ENCODE results near the gene RPS6KB2. TPM values are rescaled to one million over a fixed set of nuclear protein-coding genes. Genes with fewer than 3 reads are reported as not detected.

The RPS6KB2 gene
- total RNA-seq, 3 donors from 2014 or later (not counting 1 experiment from before 2014, with no cell fraction given) = 81.0 to 89.6 (median 84.6) TPM

DNA sequence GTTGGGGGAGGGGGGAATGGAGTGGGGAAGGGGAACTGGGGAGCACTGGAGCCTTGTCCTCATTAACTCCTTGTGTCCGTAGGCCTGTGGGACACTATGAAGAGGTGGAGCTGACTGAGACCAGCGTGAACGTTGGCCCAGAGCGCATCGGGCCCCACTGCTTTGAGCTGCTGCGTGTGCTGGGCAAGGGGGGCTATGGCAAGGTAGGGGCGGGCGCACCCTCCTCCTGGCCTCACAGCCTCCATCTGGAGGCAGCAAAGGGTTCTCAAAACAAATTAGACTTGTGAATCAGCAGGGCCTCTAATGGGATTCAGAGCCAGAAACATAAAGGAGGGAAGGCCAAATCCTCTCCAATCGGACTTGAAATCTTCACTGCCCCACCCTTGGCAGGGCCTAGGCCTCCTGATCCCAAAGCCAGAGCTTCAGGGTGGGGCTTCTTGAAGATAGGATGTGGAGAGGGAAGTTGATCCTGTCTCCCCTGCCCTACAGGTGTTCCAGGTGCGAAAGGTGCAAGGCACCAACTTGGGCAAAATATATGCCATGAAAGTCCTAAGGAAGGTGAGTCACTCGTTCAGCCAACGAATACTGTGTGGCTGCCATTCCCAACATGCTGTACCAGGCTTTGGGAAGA is 859 bp downstream of the RPS6KB2 start:
- Mint-ChIP-seq H3K9me3 (no peaks in the 10 kb centered on the region), H3K27ac (peak overlapping the region; percentile 92 to 94), H3K27me3 (ENCODE audit: low read depth in 2 of 2) (no peaks in the 10 kb centered on the region), H3K36me3 (no peaks in the 10 kb centered on the region), H3K4me3 (peak overlapping the region; percentile 93), H3K4me1 (peaks cover 37 to 39% of the 10 kb centered on the region in 2 donors)
- DNase-seq (no peak), ATAC-seq (no peak)
- intact Hi-C loops (cut with micrococcal nuclease) = loop anchor here (5.0 kb wide), 1 partner anchor 33 kb away; no protein-coding TSS in a partner anchor
- TF ChIP-seq, protein P1, sequence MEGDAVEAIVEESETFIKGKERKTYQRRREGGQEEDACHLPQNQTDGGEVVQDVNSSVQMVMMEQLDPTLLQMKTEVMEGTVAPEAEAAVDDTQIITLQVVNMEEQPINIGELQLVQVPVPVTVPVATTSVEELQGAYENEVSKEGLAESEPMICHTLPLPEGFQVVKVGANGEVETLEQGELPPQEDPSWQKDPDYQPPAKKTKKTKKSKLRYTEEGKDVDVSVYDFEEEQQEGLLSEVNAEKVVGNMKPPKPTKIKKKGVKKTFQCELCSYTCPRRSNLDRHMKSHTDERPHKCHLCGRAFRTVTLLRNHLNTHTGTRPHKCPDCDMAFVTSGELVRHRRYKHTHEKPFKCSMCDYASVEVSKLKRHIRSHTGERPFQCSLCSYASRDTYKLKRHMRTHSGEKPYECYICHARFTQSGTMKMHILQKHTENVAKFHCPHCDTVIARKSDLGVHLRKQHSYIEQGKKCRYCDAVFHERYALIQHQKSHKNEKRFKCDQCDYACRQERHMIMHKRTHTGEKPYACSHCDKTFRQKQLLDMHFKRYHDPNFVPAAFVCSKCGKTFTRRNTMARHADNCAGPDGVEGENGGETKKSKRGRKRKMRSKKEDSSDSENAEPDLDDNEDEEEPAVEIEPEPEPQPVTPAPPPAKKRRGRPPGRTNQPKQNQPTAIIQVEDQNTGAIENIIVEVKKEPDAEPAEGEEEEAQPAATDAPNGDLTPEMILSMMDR (IDR thresholded peaks at IDR 0.05) = no peak
- peak overlapping the region; percentile 83 for H3K27ac ChIP-seq (ENCODE audit: low read length)
- no peaks in the 10 kb centered on the region for H3K9me3 ChIP-seq (ENCODE audit: control insufficient read depth, insufficient read depth, low read length)
- H3K27me3 ChIP-seq (ENCODE audit: control insufficient read depth, insufficient read depth, low read length) = no peaks in the 10 kb centered on the region
- 61% methylated on average over 12 of the region's 12 CpGs for WGBS (ENCODE audit: insufficient coverage)
- H3K36me3 ChIP-seq (ENCODE audit: control insufficient read depth, insufficient read depth, low read length) = peaks cover 18% of the 10 kb centered on the region
- peaks cover 55% of the 10 kb centered on the region for H3K4me1 ChIP-seq (ENCODE audit: control insufficient read depth, insufficient read depth, low read length)
- H3K4me3 ChIP-seq (ENCODE audit: low read length) = peak overlapping the region; percentile 74

DNA sequence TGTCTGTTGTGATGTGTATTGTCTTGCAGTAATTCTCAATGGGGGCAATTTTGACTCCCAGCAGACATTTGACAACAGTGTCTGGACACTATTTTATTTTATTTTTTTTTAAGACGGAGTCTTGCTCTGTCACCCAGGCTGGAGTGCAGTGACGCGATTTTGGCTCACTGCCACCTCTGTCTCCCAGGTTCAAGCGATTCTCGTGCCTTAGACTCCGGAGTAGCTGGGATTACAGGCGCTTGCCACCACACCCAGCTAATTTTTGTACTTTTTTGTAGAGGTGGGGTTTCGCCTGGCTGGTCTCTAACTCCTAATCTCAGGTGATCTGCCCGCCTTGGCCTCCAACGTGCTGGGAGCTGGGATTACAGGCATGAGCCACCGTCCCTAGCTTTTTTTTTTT is 1.4 kb downstream of the RPS6KB2 start:
- Histone ChIP-seq H3K27ac (ENCODE audit: low read length) (no peak overlapping the region), H3K9me3 (ENCODE audit: control insufficient read depth, insufficient read depth, low read length) (no peaks in the 10 kb centered on the region), H3K27me3 (ENCODE audit: control insufficient read depth, insufficient read depth, low read length) (no peaks in the 10 kb centered on the region), H3K4me1 (ENCODE audit: control insufficient read depth, insufficient read depth, low read length) (peaks cover 55% of the 10 kb centered on the region), H3K4me3 (ENCODE audit: low read length) (no peak overlapping the region), H3K36me3 (ENCODE audit: control insufficient read depth, insufficient read depth, low read length) (peaks cover 24% of the 10 kb centered on the region)
- no peaks in the 10 kb centered on the region for H3K27me3 Mint-ChIP-seq (ENCODE audit: low read depth in 2 of 2)
- H3K4me1 Mint-ChIP-seq = peaks cover 36 to 39% of the 10 kb centered on the region in 2 donors
- H3K4me3 Mint-ChIP-seq = peak overlapping the region; percentile 58
- no peak for DNase-seq
- ATAC-seq = no peak
- H3K27ac Mint-ChIP-seq = peak overlapping the region in 1 of 2 donors; percentile 53
- WGBS (ENCODE audit: insufficient coverage) = 95% methylated on average over 11 of the region's 11 CpGs
- intact Hi-C loops (cut with micrococcal nuclease) = loop anchor here (5.0 kb wide), 1 partner anchor 33 kb away; no protein-coding TSS in a partner anchor
- H3K9me3 Mint-ChIP-seq = no peaks in the 10 kb centered on the region
- TF ChIP-seq, protein P1 (IDR thresholded peaks at IDR 0.05) = no peak
- no peaks in the 10 kb centered on the region for H3K36me3 Mint-ChIP-seq

DNA sequence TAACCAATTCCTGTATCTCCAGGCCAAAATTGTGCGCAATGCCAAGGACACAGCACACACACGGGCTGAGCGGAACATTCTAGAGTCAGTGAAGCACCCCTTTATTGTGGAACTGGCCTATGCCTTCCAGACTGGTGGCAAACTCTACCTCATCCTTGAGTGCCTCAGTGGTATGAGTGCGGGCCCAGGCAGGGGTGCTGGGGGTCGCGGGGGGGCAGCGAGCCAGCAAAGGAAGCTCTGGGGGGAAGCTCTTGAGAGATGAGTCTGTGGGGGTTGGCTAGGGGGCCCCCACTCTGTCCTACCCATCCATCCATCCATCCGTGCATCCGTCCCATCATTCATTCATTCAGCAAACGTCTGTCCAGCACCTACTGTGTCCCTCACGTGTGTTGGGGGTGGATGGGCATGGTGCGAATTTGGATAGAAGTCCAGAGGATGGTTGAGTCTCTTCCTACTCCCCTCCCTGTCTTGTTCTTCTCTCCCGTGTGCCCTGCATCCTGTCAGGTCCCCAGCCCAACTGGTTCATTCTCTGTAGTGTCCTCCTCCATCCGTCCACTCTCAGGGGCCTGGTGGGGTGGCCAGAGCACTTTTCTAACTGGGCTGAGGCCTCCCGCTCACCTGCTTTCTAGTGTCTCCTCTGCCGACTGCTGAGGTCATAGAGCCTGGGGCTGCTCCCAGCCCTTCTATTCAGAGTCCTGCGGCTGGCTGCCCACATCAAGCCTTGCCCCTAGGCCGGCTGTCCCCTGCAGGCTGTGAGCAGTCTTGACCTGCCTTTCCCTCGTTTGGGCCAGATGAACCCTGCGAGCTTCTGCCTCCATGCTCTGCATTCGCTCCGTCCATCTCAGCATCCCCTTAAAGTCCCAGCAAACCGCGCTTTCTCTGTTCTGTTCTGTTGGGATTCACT is 3.3 kb downstream of the RPS6KB2 start:
- no peaks in the 10 kb centered on the region for H3K36me3 Mint-ChIP-seq
- no peaks in the 10 kb centered on the region for H3K27me3 Mint-ChIP-seq (ENCODE audit: low read depth in 2 of 2)
- ATAC-seq = no peak
- intact Hi-C loops (cut with micrococcal nuclease) = no loop called here
- 94% methylated on average over 16 of the region's 24 CpGs for WGBS (ENCODE audit: insufficient coverage)
- peaks cover 35% of the 10 kb centered on the region for H3K36me3 ChIP-seq (ENCODE audit: control insufficient read depth, insufficient read depth, low read length)
- H3K27ac ChIP-seq (ENCODE audit: low read length) = peak overlapping the region; percentile 12
- peak overlapping the region; percentile 70 for H3K4me3 Mint-ChIP-seq
- H3K27me3 ChIP-seq (ENCODE audit: control insufficient read depth, insufficient read depth, low read length) = no peaks in the 10 kb centered on the region
- no peak for DNase-seq
- H3K4me1 Mint-ChIP-seq = peaks cover 42 to 52% of the 10 kb centered on the region in 2 donors
- TF ChIP-seq, protein P1 (IDR thresholded peaks at IDR 0.05) = no peak
- peak overlapping the region; percentile 88 to 92 for H3K27ac Mint-ChIP-seq
- H3K4me3 ChIP-seq (ENCODE audit: low read length) = no peak overlapping the region
- peaks cover 72% of the 10 kb centered on the region for H3K4me1 ChIP-seq (ENCODE audit: control insufficient read depth, insufficient read depth, low read length)
- H3K9me3 ChIP-seq (ENCODE audit: control insufficient read depth, insufficient read depth, low read length) = no peaks in the 10 kb centered on the region
- no peaks in the 10 kb centered on the region for H3K9me3 Mint-ChIP-seq
